ENCODE measurements around the gene HSD17B3.

- TF ChIP-seq POLR2A (IDR thresholded peaks at IDR 0.05; ENCODE audit: low read depth, low read length) (no peak), TAF1 (IDR thresholded peaks at IDR 0.05; ENCODE audit: borderline replicate concordance, low read depth, low read length) (no peak)
Observed at GRCh38 chr9:96241391-96241809, 60.6 kb downstream of the HSD17B3 start.

All from GM12892 (cell line).